Neural progenitor cell (in vitro differentiated cells): Measurements from ENCODE around the gene PDE1C. TPM values are rescaled to one million over a fixed set of nuclear protein-coding genes. Genes with fewer than 3 reads are reported as not detected.

Experiments used
- DNase-seq: peaks from one replicate; pipeline ENCODE4 v3.0.0-alpha.2; 2016; ENCODE audit warnings: low spot score
- H2AFZ ChIP-seq: fragments of 200-600 bp; sonication (generic); replicated peaks from 2 replicates; pipeline ENCODE4 v1.6.1; 2016; ENCODE audit warnings: antibody characterized with exemption
- H3F3A ChIP-seq: fragments of 200-600 bp; sonication (generic); 2 replicates; pipeline ENCODE4 v1.6.1; 2016; ENCODE audit warnings: antibody characterized with exemption, low read depth
- H3K27ac ChIP-seq: fragments of 200-600 bp; sonication (generic); 2 replicates; pipeline ENCODE4 v1.5.1; 2016; ENCODE audit warnings: mild to moderate bottlenecking
- H3K27me3 ChIP-seq: fragments of 200-600 bp; sonication (generic); 2 replicates; pipeline ENCODE4 v1.6.1; 2016; ENCODE audit warnings: mild to moderate bottlenecking, moderate library complexity
- H3K36me3 ChIP-seq: fragments of 200-600 bp; sonication (generic); 2 replicates; pipeline ENCODE4 v1.5.1; 2016
- H3K4me1 ChIP-seq: fragments of 200-600 bp; sonication (generic); 2 replicates; pipeline ENCODE4 v1.6.1; 2016; ENCODE audit warnings: mixed run types
- H3K4me2 ChIP-seq: fragments of 200-600 bp; sonication (generic); 2 replicates; pipeline ENCODE4 v1.6.1; 2016
- H3K4me3 ChIP-seq: fragments of 200-600 bp; sonication (generic); 2 replicates; pipeline ENCODE4 v1.5.1; 2016
- H3K79me2 ChIP-seq: fragments of 200-600 bp; sonication (generic); 2 replicates; pipeline ENCODE4 v1.6.1; 2016; ENCODE audit warnings: low read depth
- H3K9ac ChIP-seq: fragments of 200-600 bp; sonication (generic); 2 replicates; pipeline ENCODE4 v1.6.1; 2016
- H3K9me3 ChIP-seq: fragments of 200-600 bp; sonication (generic); 2 replicates; pipeline ENCODE4 v1.5.1; 2016; ENCODE audit warnings: low read depth
- H4K20me1 ChIP-seq: fragments of 200-600 bp; sonication (generic); 2 replicates; pipeline ENCODE4 v1.6.1; 2016; ENCODE audit warnings: low read depth
- H3K27ac Mint-ChIP-seq: 3 replicates; pipeline ENCODE4 v1.8.0; 2021; ENCODE audit warnings: mixed read lengths
- H3K27me3 Mint-ChIP-seq: 2 replicates; pipeline ENCODE4 v1.8.0; 2022; ENCODE audit warnings: low read depth, mild to moderate bottlenecking, inconsistent platforms, moderate library complexity, mixed read lengths; ENCODE audit not compliant: insufficient read depth
- H3K36me3 Mint-ChIP-seq: 3 replicates; pipeline ENCODE4 v1.8.0; 2021; ENCODE audit warnings: mixed read lengths
- H3K4me1 Mint-ChIP-seq: 3 replicates; pipeline ENCODE4 v1.8.0; 2021; ENCODE audit warnings: mixed read lengths
- H3K4me3 Mint-ChIP-seq: 3 replicates; pipeline ENCODE4 v1.8.0; 2021; ENCODE audit warnings: mild to moderate bottlenecking, moderate library complexity, mixed read lengths
- H3K9me3 Mint-ChIP-seq: 3 replicates; pipeline ENCODE4 v1.8.0; 2020; ENCODE audit warnings: mixed read lengths
- CTCF ChIP-seq: fragments of 200-600 bp; sonication (generic); IDR thresholded peaks from 2 replicates; pipeline ENCODE4 v1.5.1; 2017; ENCODE audit warnings: antibody characterized with exemption, mild to moderate bottlenecking
- EZH2 ChIP-seq: fragments of 200-600 bp; sonication (generic); IDR thresholded peaks from 2 replicates; pipeline ENCODE4 v1.6.1; 2017; ENCODE audit warnings: antibody characterized with exemption, mild to moderate bottlenecking, moderate library complexity
- EZH2phosphoT487 ChIP-seq: fragments of 200-600 bp; sonication (generic); IDR thresholded peaks from 2 replicates; pipeline ENCODE4 v1.6.1; 2017; ENCODE audit warnings: antibody characterized with exemption
- total RNA-seq: library from RNA; depleted of rRNA; stranded (reverse); fragments of >200 nt; gene quantifications from 2 replicates; pipeline ENCODE4 v1.2.3, GENCODE V29; 2015; ENCODE audit warnings: low replicate concordance

The PDE1C gene
- total RNA-seq, 1 donor from 2014 or later: 0.54 TPM

- peaks cover 17% of the 10 kb centered on the region for H3K9me3 Mint-ChIP-seq
- Histone ChIP-seq H4K20me1 (no peaks in the 10 kb centered on the region), H3K4me1 (no peaks in the 10 kb centered on the region), H3K27me3 (peaks cover 46% of the 10 kb centered on the region), H3K9ac (no peak overlapping the region), H3K79me2 (no peaks in the 10 kb centered on the region), H3K27ac (no peak overlapping the region), H3F3A (no peaks in the 10 kb centered on the region), H3K36me3 (no peaks in the 10 kb centered on the region), H2AFZ (no peak overlapping the region), H3K4me3 (no peak overlapping the region), H3K9me3 (no peaks in the 10 kb centered on the region), H3K4me2 (no peak overlapping the region)
- no peak overlapping the region for H3K4me3 Mint-ChIP-seq
- no peak for TF ChIP-seq CTCF
- TF ChIP-seq EZH2: no peak
- no peak for TF ChIP-seq EZH2phosphoT487
- peaks cover 2% of the 10 kb centered on the region for H3K36me3 Mint-ChIP-seq
- H3K4me1 Mint-ChIP-seq: peaks cover 2% of the 10 kb centered on the region
- no peak overlapping the region for H3K27ac Mint-ChIP-seq
- DNase-seq: no peak
- peaks cover 7% of the 10 kb centered on the region for H3K27me3 Mint-ChIP-seq
Measured at GRCh38 chr7:31748084-31748483, 322.1 kb downstream of the PDE1C start.

- H3K4me1 Mint-ChIP-seq: peaks cover 2% of the 10 kb centered on the region
- no peak overlapping the region for H3K27ac Mint-ChIP-seq
- peaks cover 17% of the 10 kb centered on the region for H3K9me3 Mint-ChIP-seq
- no peak for TF ChIP-seq EZH2phosphoT487
- peaks cover 2% of the 10 kb centered on the region for H3K36me3 Mint-ChIP-seq
- no peak overlapping the region for H3K4me2 ChIP-seq
- H3K79me2 ChIP-seq: no peaks in the 10 kb centered on the region
- H3F3A ChIP-seq: no peaks in the 10 kb centered on the region
- no peaks in the 10 kb centered on the region for H3K4me1 ChIP-seq
- no peak overlapping the region for H3K9ac ChIP-seq
- H3K4me3 ChIP-seq: no peak overlapping the region
- H4K20me1 ChIP-seq: no peaks in the 10 kb centered on the region
- no peak overlapping the region for H3K27ac ChIP-seq
- H3K27me3 Mint-ChIP-seq: peaks cover 9% of the 10 kb centered on the region
- H2AFZ ChIP-seq: no peak overlapping the region
- no peak overlapping the region for H3K4me3 Mint-ChIP-seq
- no peaks in the 10 kb centered on the region for H3K36me3 ChIP-seq
- peaks cover 45% of the 10 kb centered on the region for H3K27me3 ChIP-seq
- H3K9me3 ChIP-seq: no peaks in the 10 kb centered on the region
- no peak for DNase-seq
Measured at GRCh38 chr7:31747553-31747952, 322.7 kb downstream of the PDE1C start.

DNA sequence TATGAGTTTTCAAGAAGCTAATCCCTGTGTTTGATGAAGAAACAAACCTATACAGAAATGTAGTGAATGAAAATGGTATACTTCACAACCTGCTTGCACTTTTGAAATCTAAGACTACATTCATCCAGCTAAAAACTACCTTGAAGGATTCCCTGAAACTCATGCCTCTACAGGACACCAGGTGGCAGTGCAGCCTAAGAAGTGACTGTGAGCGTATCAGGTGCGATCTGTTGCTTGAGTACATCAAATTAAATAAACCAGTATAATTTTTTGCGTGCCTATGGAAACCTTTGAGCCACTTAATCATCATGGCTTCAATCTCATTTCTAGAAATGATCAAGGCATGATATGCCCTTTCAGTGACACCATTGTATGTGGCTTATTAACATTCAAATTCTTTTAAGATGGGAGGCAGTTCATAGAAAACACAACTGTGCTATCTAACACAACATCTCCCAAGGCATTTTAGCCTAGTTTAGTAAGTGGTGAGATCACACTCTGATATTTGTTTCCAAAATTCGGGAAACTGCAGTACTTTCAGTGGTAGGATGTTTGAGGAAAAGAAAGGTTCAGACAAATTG is 325.8 kb downstream of the PDE1C start:
- no peak overlapping the region for H3K4me2 ChIP-seq
- H3K9me3 ChIP-seq: no peaks in the 10 kb centered on the region
- DNase-seq: peak; percentile 80
- no peak overlapping the region for H2AFZ ChIP-seq
- H3F3A ChIP-seq: no peaks in the 10 kb centered on the region
- no peak overlapping the region for H3K27ac ChIP-seq
- H3K27ac Mint-ChIP-seq: no peak overlapping the region
- H3K4me1 Mint-ChIP-seq: peaks cover 1% of the 10 kb centered on the region
- TF ChIP-seq EZH2phosphoT487 (no peak), CTCF (peak; percentile 97)
- H3K9me3 Mint-ChIP-seq: peaks cover 17% of the 10 kb centered on the region
- no peak overlapping the region for H3K4me3 ChIP-seq
- H3K4me3 Mint-ChIP-seq: no peak overlapping the region
- peaks cover 41% of the 10 kb centered on the region for H3K27me3 ChIP-seq
- no peaks in the 10 kb centered on the region for H3K36me3 ChIP-seq
- no peaks in the 10 kb centered on the region for H4K20me1 ChIP-seq
- H3K9ac ChIP-seq: no peak overlapping the region
- H3K4me1 ChIP-seq: no peaks in the 10 kb centered on the region
- peaks cover 9% of the 10 kb centered on the region for H3K27me3 Mint-ChIP-seq
- no peaks in the 10 kb centered on the region for H3K79me2 ChIP-seq
- H3K36me3 Mint-ChIP-seq: peaks cover 2% of the 10 kb centered on the region

GRCh38 chr7:31741852-31742251 is 328.4 kb downstream of the PDE1C start:
- Mint-ChIP-seq H3K27me3 (peaks cover 4% of the 10 kb centered on the region), H3K36me3 (no peaks in the 10 kb centered on the region)
- TF ChIP-seq CTCF (no peak), EZH2phosphoT487 (no peak), EZH2 (no peak)

More at GRCh38 chr7:31741852-31742251, 328.4 kb downstream of the PDE1C start:
- no peaks in the 10 kb centered on the region for H3K79me2 ChIP-seq
- no peaks in the 10 kb centered on the region for H3K9me3 ChIP-seq
- H3F3A ChIP-seq: no peaks in the 10 kb centered on the region
- Mint-ChIP-seq H3K4me1 (no peaks in the 10 kb centered on the region), H3K9me3 (peaks cover 3% of the 10 kb centered on the region), H3K27ac (no peak overlapping the region), H3K4me3 (no peak overlapping the region)
- no peaks in the 10 kb centered on the region for H3K4me1 ChIP-seq
- H4K20me1 ChIP-seq: no peaks in the 10 kb centered on the region
- no peak overlapping the region for H2AFZ ChIP-seq
- H3K27me3 ChIP-seq: peaks cover 41% of the 10 kb centered on the region
- no peak overlapping the region for H3K9ac ChIP-seq
- no peak overlapping the region for H3K4me2 ChIP-seq
- no peak overlapping the region for H3K4me3 ChIP-seq
- no peaks in the 10 kb centered on the region for H3K36me3 ChIP-seq
- no peak for DNase-seq
- no peak overlapping the region for H3K27ac ChIP-seq
